ENCODE measurements around the gene RAB9A.

DNA sequence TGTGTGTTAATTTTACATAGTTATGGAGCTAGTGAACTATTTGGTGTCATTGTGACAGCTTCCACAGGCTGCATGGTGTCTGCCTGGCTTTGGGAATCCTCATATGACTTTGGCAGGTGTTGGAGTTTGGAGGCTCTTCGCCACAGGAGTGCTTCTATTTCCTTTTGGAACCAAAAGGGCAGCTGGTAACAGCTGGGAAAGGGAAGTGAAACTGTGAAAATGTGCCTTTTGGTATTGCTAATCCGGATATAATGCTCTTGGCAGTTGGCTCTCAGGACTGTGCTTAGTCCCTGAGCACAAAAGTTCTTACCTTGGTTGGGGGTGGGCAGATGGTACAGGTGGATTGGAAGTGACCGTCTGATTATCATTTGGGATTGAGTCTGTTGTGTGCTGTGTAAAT lies 63.7 kb downstream of the RAB9A start:
- TF ChIP-seq, protein P1, sequence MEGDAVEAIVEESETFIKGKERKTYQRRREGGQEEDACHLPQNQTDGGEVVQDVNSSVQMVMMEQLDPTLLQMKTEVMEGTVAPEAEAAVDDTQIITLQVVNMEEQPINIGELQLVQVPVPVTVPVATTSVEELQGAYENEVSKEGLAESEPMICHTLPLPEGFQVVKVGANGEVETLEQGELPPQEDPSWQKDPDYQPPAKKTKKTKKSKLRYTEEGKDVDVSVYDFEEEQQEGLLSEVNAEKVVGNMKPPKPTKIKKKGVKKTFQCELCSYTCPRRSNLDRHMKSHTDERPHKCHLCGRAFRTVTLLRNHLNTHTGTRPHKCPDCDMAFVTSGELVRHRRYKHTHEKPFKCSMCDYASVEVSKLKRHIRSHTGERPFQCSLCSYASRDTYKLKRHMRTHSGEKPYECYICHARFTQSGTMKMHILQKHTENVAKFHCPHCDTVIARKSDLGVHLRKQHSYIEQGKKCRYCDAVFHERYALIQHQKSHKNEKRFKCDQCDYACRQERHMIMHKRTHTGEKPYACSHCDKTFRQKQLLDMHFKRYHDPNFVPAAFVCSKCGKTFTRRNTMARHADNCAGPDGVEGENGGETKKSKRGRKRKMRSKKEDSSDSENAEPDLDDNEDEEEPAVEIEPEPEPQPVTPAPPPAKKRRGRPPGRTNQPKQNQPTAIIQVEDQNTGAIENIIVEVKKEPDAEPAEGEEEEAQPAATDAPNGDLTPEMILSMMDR (IDR thresholded peaks at IDR 0.05): no peak
- no peak for TF ChIP-seq POLR2A (IDR thresholded peaks at IDR 0.05)

Data from testis (tissue), 2 donors.